ENCODE data around the gene RNF149.
"Not testable (repeated sequence)": the region's sequence is repeated elsewhere in the genome, so short reads cannot be mapped to it uniquely, and the experiment has no call there.

Gene RNF149

DNA sequence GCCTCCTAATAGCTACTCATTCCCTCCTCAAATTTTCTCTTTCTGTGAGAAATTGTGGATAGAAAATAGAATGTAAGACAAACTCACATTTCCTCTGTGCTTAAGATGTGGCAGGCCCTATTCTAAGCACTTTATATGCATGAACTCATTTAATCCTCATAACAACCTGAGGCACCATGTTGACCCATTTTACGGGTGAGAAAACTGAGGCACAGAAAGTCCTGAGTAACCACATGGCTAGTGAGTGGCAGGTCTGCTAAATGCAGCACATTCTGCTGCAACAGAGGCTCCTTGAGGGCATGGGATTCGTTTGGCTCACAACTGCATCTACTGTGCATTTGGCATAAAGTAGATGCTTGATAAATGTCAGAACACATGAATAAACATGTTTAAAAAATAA, 22.7 kb upstream of the RNF149 start:
- DNase-seq (ENCODE audit: low read depth in 2 of 2), result no peak

DNA sequence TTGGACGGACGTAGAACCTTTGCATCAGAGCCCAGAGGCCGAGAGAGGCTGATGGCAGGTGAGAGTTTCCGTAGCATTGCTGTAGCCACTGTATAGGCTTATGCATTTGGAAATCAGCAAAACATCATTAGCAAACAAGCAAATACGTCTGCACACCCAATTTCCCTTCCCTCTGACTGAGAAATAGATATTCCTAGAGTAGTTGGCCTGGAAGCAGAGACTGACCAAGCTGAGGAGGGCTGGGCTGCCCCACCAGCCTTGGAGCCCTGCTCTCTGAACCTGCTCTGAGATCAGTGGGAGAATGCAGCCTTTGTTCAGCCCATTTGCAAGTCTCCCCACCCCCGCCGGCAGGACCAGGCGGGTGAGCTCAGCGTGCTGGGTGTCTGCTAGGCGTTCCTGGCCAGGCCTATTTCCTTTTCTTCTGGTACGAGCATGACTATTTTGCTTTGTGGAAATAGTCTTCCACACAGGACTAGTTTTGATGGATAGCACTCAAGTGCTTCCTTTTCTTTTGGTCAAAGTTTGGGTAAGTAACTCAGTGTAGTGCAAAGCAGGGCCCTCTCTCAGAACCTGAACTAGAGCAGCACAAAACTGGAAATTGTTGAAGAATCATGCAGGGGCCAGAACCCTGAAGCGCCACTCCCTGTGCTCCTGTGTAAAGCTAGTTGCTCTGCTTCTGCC, 21.9 kb upstream of the RNF149 start:
- DNase-seq (ENCODE audit: low read depth in 2 of 2), result peak in 1 of 2 donors; percentile 31

DNA sequence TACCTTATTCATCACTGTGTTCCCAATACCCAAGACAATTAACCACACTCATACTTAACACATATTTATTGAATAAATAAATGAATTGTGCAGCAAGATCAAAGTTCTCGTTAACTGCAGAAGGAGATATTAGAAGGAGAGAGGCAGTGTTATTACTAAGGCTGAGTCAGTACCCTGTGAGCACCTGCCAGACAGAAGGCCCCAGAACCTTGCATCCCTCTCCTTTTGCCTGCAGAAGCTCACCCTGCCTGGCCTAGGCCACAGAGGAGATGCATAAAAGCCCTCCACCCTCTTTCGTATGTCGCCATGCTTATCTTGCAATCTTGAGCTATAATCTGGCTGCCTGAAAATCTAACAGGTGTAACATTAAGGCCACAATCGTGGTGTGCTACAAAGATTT, 20.5 kb upstream of the RNF149 start:
- DNase-seq (ENCODE audit: low read depth in 2 of 2), result no peak

GRCh38 chr2:101328474-101329007, 20.0 kb upstream of the RNF149 start:
- no peak for DNase-seq (ENCODE audit: low read depth in 2 of 2)

GRCh38 chr2:101327863-101328394, 19.4 kb upstream of the RNF149 start:
- DNase-seq (ENCODE audit: low read depth in 2 of 2), result no peak

GRCh38 chr2:101325425-101325824, 16.9 kb upstream of the RNF149 start:
- no peak for DNase-seq (ENCODE audit: low read depth in 2 of 2)

DNA sequence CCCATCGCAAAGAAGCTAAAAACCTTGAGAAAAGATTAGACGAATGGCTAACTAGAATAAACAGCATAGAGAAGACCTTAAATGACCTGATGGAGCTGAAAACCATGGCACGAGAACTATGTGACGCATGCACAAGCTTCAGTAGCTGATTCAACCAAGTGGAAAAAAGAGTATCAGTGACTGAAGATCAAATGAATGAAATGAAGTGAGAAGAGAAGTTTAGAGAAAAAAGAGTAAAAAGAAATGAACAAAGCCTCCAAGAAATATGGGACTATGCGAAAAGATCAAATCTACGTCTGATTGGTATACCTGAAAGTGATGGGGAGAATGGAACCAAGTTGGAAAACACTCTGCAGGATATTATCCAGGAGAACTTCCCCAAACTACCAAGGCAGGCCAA, 8.1 kb upstream of the RNF149 start:
- not testable (repeated sequence) for DNase-seq (ENCODE audit: low read depth in 2 of 2)

DNA sequence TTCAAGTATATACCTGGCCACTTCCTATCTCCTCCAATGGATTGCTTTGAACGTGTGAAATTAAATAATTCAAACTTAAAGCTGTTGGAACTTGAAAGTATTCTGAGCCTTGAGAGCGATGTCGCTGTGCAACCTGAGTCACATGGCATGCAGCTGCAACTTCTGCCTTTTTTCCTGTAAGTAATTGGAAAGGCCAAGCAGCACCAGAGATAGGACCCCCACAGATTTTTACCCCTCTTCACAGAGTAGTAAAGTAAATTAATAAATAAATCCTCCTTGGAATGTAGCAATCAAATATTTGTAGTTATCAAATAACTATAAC, 3.2 kb upstream of the RNF149 start:
- DNase-seq (ENCODE audit: low read depth in 2 of 2), result no peak

DNA sequence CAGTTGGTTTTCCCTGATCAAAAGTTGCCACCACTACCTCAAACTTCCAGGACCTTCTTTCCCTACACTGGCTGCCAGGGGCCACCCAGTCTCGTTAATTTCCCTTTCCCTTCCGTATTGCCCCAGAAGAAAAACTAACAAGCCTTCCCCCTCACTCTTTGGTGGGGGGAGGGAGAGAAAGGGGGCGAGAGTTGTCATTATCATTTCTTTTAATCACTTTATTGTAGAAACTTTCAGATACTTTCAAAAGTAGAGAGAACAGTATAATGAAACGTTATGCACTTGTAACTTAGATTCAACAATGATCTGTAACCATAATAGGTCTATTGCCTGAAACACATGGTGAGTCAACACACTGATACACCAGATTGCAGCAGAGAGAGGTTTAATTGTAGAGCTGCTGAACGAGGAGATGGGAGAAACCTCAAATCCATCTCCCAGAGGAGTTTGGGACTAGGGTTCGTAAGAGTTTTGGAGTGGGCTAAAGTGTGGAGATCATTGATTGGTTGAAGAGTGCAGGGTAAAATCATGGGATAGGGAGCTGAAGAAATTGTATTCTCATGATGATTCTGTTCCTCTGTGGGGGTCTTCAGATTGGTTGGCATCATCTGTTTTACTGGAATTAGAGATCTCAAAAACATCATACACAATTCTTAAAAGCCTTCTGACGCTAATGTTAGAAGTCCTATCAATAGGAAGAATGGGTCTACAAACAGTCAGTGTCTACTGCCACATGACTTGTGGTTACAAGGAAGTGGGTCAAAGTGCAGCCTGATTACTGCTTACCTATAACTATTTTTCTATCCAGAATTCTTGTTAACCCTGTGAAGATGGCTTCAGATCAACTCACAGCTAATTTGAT, 2.6 kb upstream of the RNF149 start:
- no peak for DNase-seq (ENCODE audit: low read depth in 2 of 2)

DNA sequence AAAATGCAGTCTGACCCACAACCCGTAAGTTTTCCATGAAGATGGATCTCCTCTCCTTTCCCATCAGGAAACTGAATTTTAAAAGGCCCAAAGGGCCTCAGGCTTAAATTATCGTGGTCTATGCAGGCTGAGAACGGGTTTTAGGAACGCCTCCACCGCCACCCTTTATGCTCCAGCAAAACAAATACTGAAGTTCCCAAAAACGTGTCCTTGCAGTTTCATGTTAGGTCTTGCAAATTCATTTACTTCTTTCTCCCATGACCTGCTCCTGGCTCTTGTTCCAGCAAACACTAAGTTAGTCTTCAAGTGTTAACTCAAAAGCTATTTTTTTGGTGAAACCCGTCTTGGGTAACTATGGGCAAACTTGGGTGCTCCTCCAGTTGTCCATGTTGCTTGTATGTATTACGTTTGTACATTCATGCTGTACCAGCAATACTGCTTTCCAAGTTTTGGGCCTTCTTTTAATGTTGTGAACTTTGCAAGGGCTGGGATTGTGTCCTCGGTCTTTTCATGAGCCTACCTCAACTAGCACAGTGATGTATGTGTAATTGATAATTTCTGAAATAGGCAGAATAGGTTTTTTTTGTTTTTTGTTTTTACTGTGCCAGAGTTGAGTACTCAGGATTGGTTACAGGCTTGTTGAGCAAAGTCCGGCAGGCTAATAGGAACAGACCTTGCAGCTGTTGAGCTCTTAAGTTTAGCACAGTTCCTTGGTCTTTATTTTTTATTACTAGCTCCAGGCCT, 1.8 kb upstream of the RNF149 start:
- DNase-seq (ENCODE audit: low read depth in 2 of 2), result no peak

DNA sequence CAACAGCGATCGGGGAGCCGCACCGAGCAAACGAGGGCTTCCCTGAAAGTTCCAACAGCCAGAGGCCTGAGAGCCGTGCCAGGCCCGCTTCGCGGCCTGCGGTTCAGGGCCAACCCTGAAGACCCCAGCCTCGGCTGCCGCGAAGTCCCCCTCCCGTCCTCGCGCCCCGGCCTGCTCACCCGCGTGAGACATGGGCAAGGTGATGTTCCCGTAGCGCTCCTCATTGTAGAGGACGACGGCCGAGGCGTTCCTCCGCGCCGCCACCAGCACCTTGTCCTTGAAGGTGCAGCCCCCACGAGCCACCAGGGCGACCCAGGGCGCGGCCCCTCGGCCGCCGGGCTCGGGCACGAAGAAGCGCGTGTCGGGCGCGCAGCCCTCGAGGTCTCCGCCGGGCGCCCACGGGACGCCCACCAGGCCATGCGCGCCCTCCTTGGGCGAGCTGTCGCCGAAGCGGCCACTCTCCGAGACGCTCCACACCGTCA, 510 bp downstream of the RNF149 start:
- no peak for DNase-seq (ENCODE audit: low read depth in 2 of 2)

GRCh38 chr2:101307503-101307902, 998 bp downstream of the RNF149 start:
- no peak for DNase-seq (ENCODE audit: low read depth in 2 of 2)

DNA sequence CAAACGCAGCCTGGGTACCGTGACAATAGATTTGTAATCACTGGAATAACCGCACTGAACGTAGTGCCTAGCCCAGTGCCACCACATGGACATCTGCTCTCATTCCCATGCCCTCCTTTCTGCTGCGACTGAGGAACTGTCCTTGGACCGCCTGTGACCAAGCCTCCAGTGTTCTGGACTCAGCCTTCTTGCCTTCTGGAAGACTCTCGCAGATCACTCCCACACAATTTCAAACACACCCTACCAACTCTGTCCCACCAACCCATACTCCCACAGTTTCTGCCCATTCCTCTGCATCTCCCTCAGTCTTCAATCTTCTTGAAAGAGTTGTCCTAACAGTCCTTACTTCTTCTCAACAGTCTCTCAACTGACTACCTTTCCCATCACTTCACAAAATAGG, 2.1 kb downstream of the RNF149 start:
- DNase-seq (ENCODE audit: low read depth in 2 of 2), result no peak

GRCh38 chr2:101305492-101306078, 2.9 kb downstream of the RNF149 start:
- no peak for DNase-seq (ENCODE audit: low read depth in 2 of 2)

DNA sequence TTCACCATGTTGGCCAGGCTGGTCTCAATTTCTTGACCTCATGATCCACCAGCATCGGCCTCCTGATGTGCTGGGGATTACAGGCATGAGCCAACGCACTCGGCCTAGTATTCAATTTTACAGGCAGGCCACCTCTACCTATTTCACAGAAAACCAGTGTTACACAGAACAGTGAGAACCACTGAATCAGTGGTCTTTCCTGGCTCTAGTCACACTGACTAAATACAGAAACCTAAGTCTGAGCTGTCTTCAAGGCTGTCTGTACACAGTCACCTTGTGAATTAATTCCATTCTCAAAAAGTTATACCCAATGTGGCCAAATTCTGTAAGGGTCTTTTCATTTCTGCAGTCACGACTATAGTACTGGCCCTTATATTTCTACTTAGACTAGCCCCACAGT, 3.5 kb downstream of the RNF149 start:
- no peak for DNase-seq (ENCODE audit: low read depth in 2 of 2)

- no peak for DNase-seq (ENCODE audit: low read depth in 2 of 2)
Measured at GRCh38 chr2:101303688-101304087, 4.8 kb downstream of the RNF149 start.

GRCh38 chr2:101302016-101302415, 6.5 kb downstream of the RNF149 start:
- DNase-seq (ENCODE audit: low read depth in 2 of 2), result no peak

DNA sequence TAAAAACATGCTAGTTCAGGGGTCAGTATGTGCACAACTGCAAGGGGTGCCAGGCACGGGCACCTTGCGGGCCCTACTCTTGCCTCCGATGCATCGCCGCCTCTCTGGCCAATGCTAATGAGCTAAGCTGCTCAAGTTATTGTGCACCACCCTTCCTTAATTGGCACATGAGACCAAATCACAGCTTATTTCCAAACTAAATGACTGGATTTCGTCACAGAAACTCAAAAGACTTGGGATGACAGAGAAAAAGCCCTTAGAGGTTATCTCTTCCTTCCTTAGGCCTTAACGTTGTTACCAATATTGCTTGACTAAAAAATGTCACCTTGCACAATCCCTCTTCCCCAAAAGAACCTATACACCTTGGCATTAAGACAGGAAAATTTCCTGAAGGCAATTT, 7.7 kb downstream of the RNF149 start:
- no peak for DNase-seq (ENCODE audit: low read depth in 2 of 2)

- no peak for DNase-seq (ENCODE audit: low read depth in 2 of 2)
Measured at GRCh38 chr2:101300164-101300563, 8.3 kb downstream of the RNF149 start.

DNA sequence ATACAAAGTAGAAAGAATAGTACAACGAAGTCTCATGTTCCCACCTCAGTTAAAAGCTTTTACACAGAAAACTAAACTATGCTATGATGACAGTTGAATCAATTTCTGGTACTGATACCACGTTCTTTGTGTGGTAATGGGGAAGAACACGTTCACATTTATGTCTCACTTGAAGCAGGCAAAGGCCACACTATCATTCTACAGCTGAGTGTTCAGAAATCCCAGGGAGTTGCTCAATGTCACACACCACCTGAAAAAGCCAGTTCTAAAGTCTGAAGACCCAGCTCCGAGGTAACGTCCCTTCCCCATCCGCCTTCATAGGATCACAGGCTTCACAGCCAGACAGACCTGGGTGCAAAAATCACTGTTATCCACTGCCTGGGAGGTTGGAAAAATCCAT, 8.9 kb downstream of the RNF149 start:
- DNase-seq (ENCODE audit: low read depth in 2 of 2), result no peak

- DNase-seq (ENCODE audit: low read depth in 2 of 2), result no peak
Measured at GRCh38 chr2:101297383-101297782, 11.1 kb downstream of the RNF149 start.

DNA sequence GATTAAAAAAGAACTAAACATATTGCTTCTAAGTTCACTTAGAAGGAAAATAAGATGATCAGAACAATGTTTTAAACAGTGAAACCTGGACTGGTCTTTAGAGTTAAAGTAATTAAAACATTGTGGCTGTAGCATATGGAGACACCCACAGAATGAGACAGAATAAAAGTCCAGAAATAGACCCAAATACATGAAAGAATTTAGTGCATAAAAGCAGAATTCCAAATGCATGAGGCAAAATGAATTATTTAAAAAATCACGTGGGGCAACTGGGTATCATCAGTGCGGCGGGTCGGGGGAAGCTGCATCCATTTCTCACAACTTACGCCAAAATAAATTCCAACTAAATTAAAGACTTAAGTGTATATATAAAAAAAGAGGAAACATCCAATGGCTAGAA, 12.1 kb downstream of the RNF149 start:
- DNase-seq (ENCODE audit: low read depth in 2 of 2), result no peak

All from stimulated activated CD4-positive, alpha-beta T cell treated with anti-CD3 and anti-CD28 coated beads, Interleukin-4, amount 100 ng/mL, for 48 hours (primary cell).